HG03196 (cell line): Measurements from ENCODE around the gene ZNF260.
"Not testable (repeated sequence)": the region's sequence is repeated elsewhere in the genome, so short reads cannot be mapped to it uniquely, and the experiment has no call there.

ENCODE experiments used
- ATAC-seq: cut with Tn5 transposase; IDR thresholded peaks from one replicate; pipeline ENCODE4 v1.9.1; 2021; ENCODE audit not compliant: unreplicated experiment

The ZNF260 gene

GRCh38 chr19:36528194-36528920 is at the start of gene ZNF260:
Gene ZNF260 (minus strand): TSS chr19:36528271. CDS start chr19:36515238, 13,033 bp downstream.
- peak; percentile 90 for ATAC-seq

DNA sequence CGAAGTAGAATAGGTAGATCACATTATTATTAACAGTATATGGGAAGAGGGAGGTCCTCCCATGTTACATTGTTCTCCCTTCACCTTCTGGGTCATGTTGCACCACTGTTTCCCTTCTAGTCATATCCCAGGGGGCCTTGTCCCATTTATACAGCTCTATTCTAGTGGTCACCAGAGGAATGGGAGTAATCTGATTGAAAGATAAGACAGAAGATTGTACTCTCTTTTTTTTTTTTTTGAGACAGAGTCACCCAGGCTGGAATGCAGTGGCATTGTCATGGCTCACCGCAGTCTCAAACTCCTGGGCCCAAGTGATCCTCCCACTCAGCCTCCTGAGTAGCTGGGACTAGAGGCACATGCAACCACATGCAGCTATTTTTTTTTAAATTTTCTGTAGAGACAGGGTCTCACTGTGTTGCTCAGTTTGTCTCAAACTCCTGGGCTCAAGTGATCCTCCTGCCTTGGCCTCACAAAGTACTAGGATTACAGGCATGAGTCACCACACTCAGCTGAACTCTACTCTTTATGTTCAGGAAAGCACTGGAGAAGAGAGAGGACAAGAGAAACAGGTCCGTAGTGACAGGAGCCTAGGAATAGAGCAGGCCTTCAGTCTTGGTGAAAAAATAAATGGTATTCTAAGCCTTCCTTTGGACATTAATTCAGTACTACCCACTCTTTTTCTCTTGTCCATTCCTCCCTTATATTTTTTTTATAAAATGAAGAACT is 49.4 kb upstream of the ZNF260 start:
- no peak for ATAC-seq

DNA sequence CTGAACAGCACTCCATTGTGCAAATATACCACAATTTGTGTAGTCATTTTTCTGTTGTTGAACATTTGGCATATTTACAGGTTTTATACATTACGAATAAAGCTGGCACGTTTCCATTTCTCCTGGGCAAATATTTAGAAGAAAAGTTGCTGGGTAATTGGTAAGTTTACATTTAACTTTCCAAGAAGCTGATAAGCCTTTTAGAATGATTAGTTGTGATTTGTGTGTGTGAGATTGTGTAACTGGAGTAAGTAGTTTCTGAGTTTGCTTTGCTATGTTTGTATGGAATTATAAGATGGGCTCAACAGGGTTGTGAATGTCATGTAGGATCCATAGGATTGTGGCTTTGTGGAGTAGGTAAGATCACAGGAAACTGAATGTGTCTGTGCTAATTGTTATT is 46.7 kb upstream of the ZNF260 start:
- ATAC-seq: no peak

DNA sequence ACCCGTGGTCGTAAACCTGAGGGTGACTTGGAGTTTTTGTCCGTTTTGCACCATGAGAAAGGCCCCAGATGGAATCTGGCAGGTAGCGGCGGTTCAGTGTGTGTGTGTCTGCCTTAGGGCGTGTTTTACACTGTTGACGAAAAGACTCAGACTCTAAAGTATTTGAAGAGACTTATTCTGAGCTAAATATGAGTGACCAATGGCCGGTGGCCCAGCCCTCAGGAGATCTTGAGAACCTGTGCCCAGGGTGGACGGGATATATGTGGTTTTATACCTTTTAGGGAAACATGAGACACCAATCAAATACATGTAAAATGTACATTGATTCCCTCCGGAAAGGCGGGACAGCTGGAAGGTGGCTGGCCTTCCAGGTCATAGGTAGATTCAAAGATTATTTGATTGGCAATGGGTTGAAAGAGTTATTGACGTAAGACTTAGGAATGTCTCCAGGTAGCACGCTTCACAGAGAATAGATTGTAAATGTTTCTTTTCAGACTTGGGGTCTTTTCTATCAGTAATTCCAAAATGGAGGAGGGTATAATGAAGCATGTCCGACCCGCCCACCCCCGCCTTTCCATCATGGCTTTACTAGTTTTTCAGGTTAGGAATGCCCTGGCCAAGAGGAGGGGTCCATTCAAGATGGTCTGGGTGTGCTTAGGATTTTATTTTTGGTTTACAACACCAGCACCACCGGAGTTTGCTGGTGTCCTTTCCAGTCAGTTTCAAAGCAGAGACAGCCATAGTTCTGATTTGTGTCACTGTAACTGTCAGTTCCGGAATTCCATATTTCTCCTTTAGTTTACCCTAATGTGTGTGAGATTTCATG is 46.0 kb upstream of the ZNF260 start:
- ATAC-seq: no peak

DNA sequence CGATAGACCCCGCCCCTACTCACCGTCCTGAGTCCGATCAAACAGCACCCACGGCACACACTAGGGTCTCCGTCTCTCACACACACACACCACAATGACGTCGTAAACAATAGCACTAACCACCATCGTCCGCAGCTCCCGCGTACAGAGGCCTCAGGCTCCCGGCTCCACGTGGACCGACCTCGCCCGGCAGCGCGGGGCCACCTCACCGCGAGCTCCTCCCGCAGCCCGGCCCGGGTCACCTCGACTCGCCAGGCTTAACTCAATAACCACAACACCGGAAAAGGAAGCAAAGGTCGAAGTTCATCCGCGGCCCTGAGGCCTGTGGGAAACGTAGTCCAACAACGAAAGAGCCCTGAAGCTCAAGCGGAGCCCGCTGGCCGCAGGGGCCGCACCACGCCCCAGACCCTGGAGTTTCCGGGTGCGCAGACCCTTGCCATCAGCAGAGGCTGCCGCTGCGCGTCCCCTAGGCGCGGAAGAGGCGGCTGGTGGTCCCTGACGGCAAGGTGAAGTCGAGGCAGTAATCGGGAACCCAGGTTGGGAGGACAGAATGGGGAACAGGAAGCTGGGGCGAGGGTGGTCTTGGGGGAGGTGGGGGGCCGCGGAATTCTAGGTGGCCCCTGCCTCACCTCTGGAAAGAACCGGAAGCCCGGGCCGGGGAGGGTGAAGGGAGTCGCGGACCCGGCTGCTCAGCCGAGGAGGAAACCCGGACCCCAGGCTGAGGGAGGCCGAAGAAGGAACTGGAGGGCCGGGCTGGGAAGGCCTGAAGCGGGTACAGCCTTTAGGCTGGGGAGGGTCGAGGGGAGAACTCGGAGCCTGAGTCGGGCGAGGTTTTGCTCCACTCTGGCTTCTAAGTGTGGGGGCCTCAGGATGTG is 45.2 kb upstream of the ZNF260 start, which contains the start of gene ZNF529:
Gene ZNF529 (minus strand): TSS at position 273 of the 875 bp plus-strand sequence. CDS start 946 bp downstream, outside the sequence.
- peak; percentile 89 for ATAC-seq

- no peak for ATAC-seq
Measured at GRCh38 chr19:36572593-36573019, 44.5 kb upstream of the ZNF260 start.

DNA sequence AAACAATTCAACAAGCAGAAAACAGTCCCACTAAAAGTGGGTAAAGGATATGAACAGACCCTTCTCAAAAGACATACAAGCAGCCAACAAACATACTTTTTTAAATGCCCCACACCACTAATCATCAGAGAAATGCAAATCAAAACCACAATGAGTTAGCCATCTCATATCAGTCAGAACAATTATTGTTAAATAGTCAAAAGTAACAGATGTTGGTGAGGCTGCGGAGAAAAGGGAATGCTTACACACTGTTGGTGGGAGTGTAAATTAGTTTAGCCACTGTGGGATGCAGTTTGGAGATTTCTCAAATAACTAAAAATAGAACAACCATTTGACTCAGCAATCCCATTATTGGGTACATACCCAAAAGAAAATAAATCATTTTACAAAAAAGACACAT is 36.3 kb upstream of the ZNF260 start:
- no peak for ATAC-seq

DNA sequence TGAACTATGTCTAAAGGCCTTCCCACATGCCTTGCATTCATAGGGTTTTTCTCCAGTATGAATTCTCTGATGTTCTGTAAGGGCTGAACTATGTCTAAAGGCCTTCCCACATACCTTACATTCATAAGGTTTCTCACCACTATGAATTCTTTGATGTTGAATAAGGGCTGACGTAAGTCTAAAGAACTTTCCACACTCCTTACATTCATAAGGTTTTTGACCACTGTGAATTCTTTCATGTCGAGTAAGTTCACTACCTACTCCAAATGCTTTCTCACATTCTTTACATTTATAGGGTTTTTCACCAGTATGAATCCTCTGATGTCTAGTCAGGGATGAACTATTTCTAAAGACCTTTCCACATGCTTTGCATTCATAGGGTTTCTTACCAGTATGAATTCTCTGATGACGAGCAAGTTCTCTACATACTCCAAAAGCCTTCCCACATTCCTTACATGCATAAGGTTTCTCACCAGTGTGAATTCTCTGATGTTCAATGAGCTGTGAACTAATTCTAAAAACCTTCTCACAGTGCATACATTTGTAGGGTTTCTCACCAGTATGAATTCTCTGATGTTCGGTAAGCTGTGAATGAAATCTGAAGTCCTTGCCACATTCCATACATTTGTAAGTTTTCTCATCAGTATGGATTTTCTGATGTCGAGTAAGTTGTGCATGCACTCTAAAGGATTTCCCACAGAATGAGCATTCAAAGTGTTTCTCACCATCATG is 19.1 kb upstream of the ZNF260 start:
- ATAC-seq: no peak

- peak; percentile 19 for ATAC-seq
Measured at GRCh38 chr19:36528921-36529518, 949 bp upstream of the ZNF260 start.

GRCh38 chr19:36527873-36528193 is 238 bp downstream of the ZNF260 start:
- ATAC-seq: no peak

DNA sequence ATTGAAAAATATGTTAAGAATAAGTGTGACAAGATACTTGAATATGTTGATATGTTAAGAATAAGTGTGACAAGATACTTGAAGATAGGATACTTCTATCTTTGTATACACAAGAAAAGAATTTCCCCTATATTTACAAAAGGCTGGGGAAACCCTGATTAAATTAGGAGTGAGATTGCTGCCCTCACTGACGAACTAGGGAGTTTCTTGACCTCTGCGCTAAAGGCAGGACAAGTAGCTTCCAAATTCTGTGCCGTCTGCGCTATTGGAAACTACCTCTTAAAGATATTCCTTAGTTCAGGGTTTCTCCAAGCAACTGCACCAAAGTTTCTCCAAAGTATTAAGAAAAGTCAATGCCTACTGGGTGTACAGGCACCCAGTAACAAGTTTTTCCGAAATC is 730 bp downstream of the ZNF260 start:
- no peak for ATAC-seq

DNA sequence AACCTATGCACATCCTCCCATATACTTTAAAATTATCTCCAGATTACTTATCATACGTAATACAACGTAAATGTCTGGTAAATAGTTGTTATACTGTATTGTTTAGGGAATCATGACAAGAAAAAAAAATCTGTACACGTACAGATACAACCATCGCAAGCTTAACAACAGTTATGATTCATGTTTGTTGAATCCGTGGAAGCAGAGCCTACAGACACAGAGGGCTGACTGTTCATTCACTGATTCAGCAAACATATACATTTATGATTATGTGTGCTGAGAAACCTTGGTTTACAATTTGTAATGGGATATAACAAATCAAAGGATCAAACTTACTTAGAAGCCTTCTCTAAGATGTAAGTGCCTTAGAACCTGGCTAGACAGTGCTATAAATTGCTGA is 1.5 kb downstream of the ZNF260 start:
- no peak for ATAC-seq

DNA sequence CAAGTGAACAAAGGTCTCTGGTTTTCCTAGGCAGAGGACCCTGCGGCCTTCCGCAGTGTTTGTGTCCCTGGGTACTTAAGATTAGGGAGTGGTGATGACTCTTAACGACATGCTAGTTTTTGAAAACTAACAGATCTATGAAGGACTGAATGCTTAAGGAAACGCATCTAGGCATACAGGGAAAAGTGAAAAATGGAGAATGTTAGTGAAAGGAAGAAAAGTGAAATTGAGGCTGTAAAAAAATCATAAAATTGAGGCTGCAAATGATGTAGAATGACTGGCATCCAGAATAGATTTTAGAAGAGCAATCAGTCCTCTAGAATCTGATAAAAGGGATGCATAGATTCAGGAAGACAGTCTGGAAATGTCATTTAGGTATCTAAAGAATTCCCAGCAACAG is 3.5 kb downstream of the ZNF260 start:
- no peak for ATAC-seq

- no peak for ATAC-seq
Measured at GRCh38 chr19:36514012-36514612, 14.0 kb downstream of the ZNF260 start.

- no peak for ATAC-seq
Measured at GRCh38 chr19:36508325-36508724, 19.7 kb downstream of the ZNF260 start.

GRCh38 chr19:36501973-36502372 is 26.1 kb downstream of the ZNF260 start:
- no peak for ATAC-seq

DNA sequence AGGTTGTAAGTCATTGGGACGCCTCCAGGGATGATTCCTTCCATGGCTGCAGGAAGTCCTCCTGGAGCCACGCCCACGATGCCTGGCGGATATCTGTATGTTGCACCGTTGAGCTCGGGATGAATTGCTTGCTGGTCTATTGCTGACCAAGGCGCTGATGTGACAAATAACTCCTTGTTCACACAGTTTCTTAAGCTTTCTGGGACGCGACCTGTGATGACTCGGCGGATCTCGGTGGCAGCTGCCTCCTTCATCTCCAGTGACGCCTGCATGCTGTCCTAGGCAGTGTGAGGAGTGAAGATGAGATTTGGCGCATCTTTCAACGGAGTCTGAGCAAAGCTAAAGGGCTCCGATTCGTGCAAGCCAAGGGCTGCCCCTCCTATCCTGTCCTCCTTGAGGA is 31.1 kb downstream of the ZNF260 start:
- ATAC-seq: no peak

- not testable (repeated sequence) for ATAC-seq
Measured at GRCh38 chr19:36492689-36493453, 35.2 kb downstream of the ZNF260 start.
